GM18517 (cell line): ENCODE results near the gene LTBP1.
"Not testable (repeated sequence)": the region's sequence is repeated elsewhere in the genome, so short reads cannot be mapped to it uniquely, and the experiment has no call there.

Source experiments
- ATAC-seq: cut with Tn5 transposase; IDR thresholded peaks from one replicate; pipeline ENCODE4 v1.9.1; 2021; ENCODE audit warnings: mild to moderate bottlenecking, moderate library complexity; ENCODE audit not compliant: unreplicated experiment

Gene LTBP1

GRCh38 chr2:33038230-33038629, 91.5 kb downstream of the LTBP1 start:
- ATAC-seq, result no peak

GRCh38 chr2:33038799-33039198, 92.0 kb downstream of the LTBP1 start:
- no peak for ATAC-seq

- ATAC-seq, result no peak
Measured at GRCh38 chr2:33040541-33040940, 93.8 kb downstream of the LTBP1 start.

GRCh38 chr2:33042265-33042664, 95.5 kb downstream of the LTBP1 start:
- no peak for ATAC-seq

GRCh38 chr2:33042819-33043218, 96.1 kb downstream of the LTBP1 start:
- ATAC-seq, result no peak

GRCh38 chr2:33047939-33048338, 101.2 kb downstream of the LTBP1 start:
- no peak for ATAC-seq

GRCh38 chr2:33051586-33052360, 105.0 kb downstream of the LTBP1 start:
- no peak for ATAC-seq

GRCh38 chr2:33052361-33052735, 105.6 kb downstream of the LTBP1 start:
- ATAC-seq, result no peak

GRCh38 chr2:33052795-33053194, 106.0 kb downstream of the LTBP1 start:
- not testable (repeated sequence) for ATAC-seq

- ATAC-seq, result no peak
Measured at GRCh38 chr2:33056170-33056569, 109.4 kb downstream of the LTBP1 start.

DNA sequence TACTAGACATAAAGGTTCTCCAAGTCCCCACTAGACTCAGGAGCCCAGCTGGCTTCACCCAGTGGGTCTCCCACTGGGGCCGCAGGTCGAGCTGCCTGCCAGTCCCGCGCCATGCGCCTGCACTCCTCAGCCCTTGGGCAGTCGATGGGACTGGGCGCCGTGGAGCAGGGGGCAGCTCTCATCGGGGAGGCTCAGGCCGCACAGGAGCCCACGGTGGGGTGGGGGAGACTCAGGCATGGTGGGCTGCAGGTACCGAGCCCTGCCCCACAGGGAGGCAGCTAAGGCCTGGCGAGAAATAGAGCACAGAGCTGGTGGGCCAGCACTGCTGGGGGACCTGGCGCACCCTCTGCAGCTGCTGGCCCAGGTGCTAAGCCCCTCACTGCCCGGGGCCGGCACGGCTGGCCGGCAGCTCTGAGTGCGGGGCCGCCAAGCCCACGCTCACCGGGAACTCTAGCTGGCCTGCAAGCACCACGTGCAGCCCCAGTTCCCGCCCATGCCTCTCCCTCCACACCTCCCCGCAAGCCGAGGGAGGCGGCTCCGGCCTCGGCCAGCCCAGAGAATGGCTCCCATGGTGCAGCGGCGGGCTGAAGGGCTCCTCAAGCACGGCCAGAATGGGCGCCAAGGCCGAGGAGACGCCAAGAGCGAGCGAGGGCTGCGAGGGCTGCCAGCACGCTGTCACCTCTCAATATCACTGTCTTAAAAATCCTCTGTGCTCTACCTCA, 110.7 kb downstream of the LTBP1 start:
- ATAC-seq, result not testable (repeated sequence)

DNA sequence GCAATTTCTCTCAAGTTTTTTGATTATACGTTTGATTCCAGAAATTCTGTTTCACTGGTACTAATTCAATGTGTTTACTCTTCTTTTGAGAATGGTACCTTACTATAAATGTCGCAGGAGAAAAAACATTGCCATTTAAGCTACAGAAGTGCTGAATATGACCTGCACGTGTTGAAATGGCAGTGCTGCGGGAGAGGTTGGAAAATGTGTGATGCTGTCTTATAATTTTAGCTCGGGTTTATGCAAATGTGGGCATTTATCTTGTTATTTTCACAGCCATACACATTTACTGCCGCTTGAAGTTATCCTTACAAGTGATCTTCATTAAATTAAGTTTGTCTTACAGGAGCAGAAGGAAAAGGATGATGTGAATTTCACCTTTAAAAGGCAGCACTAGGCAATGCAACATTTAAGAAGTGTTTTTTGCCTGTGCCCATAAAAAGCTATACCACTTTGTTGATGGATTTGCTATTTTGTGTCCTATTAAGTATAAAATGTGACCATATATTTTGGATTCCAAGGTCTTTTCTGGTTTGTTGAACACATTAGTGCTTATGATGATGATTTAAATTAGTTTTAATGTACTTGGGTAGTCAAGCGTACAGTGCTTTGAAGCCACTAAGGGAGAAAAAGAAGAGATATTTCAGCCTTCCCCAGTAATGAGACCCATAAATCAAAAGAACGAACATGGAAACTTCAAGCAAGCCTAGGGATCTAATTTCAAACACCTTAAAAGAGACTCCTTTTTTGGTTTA, 112.1 kb downstream of the LTBP1 start:
- no peak for ATAC-seq

DNA sequence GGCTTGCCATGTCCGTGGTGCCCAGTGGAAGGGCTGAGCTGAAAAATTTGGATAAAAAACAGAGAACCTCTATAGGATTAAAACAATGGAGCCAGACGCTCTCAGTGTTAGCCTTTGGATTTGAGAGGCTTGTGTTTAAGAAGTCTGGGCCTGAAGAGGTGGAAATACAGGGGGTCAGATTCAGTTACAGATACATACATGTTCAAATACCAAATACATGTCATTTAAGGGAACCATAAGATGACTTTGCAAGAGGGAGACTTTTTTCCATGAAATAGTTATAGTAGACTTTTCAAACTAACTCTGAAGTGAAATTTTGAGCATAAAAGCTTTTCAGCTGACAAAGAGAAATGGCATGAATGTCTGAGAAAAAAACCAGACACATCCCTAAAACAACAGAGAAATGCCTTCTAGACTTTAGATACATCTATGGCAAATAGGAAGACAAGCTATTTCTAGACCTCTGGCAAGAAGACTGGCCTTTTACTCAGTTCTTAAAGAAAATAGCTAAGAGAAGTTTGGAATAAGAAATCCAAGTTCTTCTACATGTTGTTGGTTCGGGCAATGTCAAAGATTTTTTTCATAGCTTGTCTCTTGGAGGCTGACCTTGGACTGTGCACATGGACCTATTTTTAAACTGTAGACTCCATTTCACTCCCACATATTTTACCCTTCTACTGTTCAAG, 112.9 kb downstream of the LTBP1 start:
- ATAC-seq, result no peak

- ATAC-seq, result no peak
Measured at GRCh38 chr2:33060405-33060804, 113.7 kb downstream of the LTBP1 start.

- ATAC-seq, result no peak
Measured at GRCh38 chr2:33062665-33063250, 116.0 kb downstream of the LTBP1 start.

DNA sequence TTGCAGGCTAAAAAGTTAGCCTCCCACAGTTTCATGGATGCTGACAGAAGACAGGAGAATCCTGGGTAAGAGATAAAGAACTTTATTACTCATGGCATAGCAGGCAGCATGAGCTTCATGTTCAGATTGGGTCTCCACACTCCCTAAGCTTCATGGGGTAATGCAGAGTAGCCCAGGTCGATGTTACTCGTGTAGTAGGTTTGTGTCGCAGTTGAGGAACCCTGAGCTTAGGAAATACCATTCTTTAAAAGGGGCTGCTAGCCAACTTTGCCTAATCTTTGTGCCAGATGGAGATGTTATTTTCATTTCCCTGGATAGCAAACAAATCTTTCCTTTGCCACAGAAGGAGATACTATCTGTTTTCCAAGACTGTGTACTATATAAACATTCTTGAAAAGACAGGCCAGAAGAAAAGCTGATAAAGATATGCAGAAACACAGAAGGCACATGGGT, 117.6 kb downstream of the LTBP1 start:
- no peak for ATAC-seq

DNA sequence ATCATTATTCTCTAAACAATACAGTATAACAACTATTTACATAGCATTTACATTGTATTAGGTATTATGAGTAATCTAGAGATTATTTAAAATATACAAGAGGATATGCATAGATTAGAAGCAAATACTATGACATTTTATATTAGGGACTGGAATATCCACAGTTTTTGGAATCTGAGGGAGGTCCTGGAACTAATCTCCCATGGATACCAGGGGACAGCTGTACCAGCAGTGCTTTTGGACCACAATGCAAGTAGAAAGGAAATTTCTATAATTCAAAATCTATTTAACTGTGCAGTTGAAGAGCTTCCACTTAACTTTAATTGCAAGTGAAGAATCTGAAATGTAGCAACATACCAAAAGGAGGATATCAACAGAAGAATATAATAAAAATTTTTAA, 120.8 kb downstream of the LTBP1 start:
- no peak for ATAC-seq

DNA sequence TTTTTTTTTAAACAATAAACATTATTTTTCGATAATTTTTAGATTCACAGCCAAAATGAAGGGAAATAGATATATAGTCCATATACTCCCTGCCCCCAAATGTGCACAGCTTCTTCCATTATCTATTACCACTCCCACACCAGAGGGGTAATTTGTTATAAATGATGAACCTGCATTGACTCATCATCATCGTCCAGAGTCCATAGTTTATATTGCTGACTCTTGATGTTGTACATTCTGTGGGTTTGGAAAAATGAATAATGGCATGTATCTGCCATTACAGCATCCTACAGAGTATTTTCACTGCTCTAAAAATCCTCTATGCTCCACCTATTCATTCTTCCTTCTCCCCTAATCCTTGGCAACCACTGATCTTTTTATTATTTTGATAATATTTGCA, 121.5 kb downstream of the LTBP1 start:
- no peak for ATAC-seq

- no peak for ATAC-seq
Measured at GRCh38 chr2:33069894-33070651, 123.3 kb downstream of the LTBP1 start.

DNA sequence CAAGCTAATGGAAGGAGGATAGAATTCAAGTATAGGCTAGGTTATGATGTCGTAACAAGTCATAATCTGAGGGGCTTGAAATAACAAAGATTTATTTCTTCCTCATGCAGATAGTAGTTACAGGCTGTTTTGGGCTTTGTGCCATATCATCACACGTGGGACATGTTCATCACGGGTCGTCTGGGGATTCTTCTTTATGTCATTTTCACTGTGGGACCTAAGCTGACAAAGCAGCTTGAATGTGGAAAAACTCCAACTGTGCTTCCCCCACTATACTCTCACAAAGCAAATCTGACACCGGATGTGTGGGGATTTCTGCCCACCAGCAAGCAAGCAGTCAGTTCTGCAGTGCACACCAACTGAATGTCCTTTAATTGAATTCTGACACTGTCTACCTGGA, 124.8 kb downstream of the LTBP1 start:
- ATAC-seq, result no peak
